Prostate gland (tissue), 2 donors: ENCODE measurements around the gene PEX11G.

Experiments used
- CTCF ChIP-seq, 4 experiments: fragments of 200-600 bp in 2 of 4; fragments of 450-650 bp in 2 of 4; sonication (generic) in 2 of 4; IDR thresholded peaks; 1 replicate in 3 of 4; 2 replicates in 1 of 4; pipeline ENCODE4 v1.5.1; 2016 to 2019; ENCODE audit warnings: antibody characterized with exemption in 4 of 4, mild to moderate bottlenecking in 2 of 4, moderate library complexity in 2 of 4
- POLR2AphosphoS5 ChIP-seq: sonication (generic); formaldehyde crosslinking; IDR thresholded peaks from one replicate; pipeline ENCODE4 v1.6.1; 2017; ENCODE audit warnings: antibody characterized with exemption

GRCh38 chr19:7441468-7442146, 47.2 kb downstream of the PEX11G start:
- no peak for TF ChIP-seq CTCF (IDR thresholded peaks at IDR 0.05)
- TF ChIP-seq POLR2AphosphoS5: no peak
